Stomach smooth muscle (tissue), 2 donors: Measurements from ENCODE around the gene XRCC4.

ENCODE experiments used
- H3K27ac ChIP-seq: one replicate; pipeline ENCODE4 v1.7.0; 2013; ENCODE audit warnings: mild to moderate bottlenecking, low read length, inconsistent platforms
- H3K27me3 ChIP-seq, 2 donors: one replicate each; pipeline ENCODE4 v1.7.0; 2013; ENCODE audit warnings: low read length in 2 of 2; ENCODE audit not compliant: insufficient read depth in 2 of 2, control insufficient read depth in 1 of 2
- H3K36me3 ChIP-seq, 2 donors: one replicate each; pipeline ENCODE4 v1.7.0; 2013; ENCODE audit warnings: low read length in 2 of 2; ENCODE audit not compliant: control insufficient read depth in 2 of 2, insufficient read depth in 2 of 2
- H3K4me1 ChIP-seq: one replicate; pipeline ENCODE4 v1.7.0; 2013; ENCODE audit warnings: low read length; ENCODE audit not compliant: control insufficient read depth, insufficient read depth
- H3K4me3 ChIP-seq, 2 donors: one replicate each; pipeline ENCODE4 v1.7.0; 2013; ENCODE audit warnings: low read length in 2 of 2
- H3K9ac ChIP-seq, 2 donors: one replicate each; pipeline ENCODE4 v1.7.0; 2013; ENCODE audit warnings: low read length in 2 of 2, mild to moderate bottlenecking in 1 of 2
- H3K9me3 ChIP-seq, 2 donors: one replicate each; pipeline ENCODE4 v1.7.0; 2013; ENCODE audit warnings: low read length in 2 of 2; ENCODE audit not compliant: control insufficient read depth in 2 of 2
- donor health status: healthy.
- donor health status: Pancreatic carcinoma.

XRCC4 gene

GRCh38 chr5:83071286-83072051, 5.9 kb upstream of the XRCC4 start:
- H3K27ac ChIP-seq = no peak overlapping the region
- no peaks in the 10 kb centered on the region for H3K9me3 ChIP-seq
- H3K27me3 ChIP-seq = no peaks in the 10 kb centered on the region
- H3K9ac ChIP-seq = no peak overlapping the region
- H3K4me3 ChIP-seq = no peak overlapping the region
- no peaks in the 10 kb centered on the region for H3K36me3 ChIP-seq
- H3K4me1 ChIP-seq = peaks cover 3% of the 10 kb centered on the region

DNA sequence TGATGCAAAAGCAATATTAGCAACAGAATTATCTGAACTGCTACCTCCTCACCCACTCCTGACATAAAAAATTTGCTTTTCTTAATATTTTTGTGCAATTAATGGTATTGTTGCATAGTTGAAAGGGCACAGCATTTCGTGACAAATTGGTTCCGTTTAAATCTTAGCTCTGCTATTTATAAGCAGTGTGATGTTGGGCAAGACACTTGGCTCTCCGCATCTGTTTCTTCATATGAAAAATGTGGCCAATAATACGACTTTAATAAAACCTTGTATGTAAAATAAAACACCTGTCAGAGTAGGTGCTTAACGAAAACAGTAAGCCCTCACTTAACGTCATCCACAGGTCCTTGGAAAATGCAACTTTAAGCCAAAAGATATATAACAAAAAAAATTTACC, 4.4 kb upstream of the XRCC4 start:
- Histone ChIP-seq H3K27me3 (no peaks in the 10 kb centered on the region), H3K4me1 (peaks cover 3% of the 10 kb centered on the region), H3K36me3 (no peaks in the 10 kb centered on the region), H3K9ac (no peak overlapping the region), H3K9me3 (no peaks in the 10 kb centered on the region), H3K27ac (no peak overlapping the region), H3K4me3 (no peak overlapping the region)

DNA sequence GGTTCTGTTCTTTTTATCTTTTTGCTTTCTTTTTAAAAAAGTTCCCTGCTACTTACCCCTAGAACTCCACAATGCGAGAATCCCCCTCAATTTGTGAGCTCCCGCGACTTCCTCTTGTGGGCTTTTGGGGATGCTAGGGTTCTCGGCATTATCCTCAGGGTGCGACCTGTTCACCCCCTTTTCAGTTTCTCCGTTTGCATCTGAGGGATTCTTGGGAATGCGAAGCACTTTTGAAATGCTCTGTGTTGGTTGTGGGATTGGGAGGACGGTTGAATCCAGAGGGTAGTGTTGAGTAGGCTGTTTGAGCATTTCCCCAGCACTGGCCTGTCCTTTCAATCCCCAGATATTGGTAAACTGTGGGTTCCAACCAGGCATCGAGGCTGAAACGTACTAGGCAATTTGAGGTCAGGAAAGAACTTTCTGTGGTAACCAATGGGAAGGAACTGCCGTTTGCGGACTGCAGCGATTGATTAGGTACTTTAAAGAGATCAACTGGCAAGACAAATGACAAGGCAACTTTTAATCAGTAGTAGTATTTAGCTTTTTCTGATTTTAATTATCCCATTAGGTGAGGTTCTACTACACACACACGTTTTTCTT, 415 bp downstream of the XRCC4 start:
- H3K9ac ChIP-seq = peak overlapping the region; percentile 91 to 95
- H3K9me3 ChIP-seq = no peaks in the 10 kb centered on the region
- H3K27me3 ChIP-seq = no peaks in the 10 kb centered on the region
- peak overlapping the region; percentile 66 for H3K27ac ChIP-seq
- H3K4me3 ChIP-seq = peak overlapping the region; percentile 93 to 96
- H3K4me1 ChIP-seq = peaks cover 3% of the 10 kb centered on the region
- H3K36me3 ChIP-seq = no peaks in the 10 kb centered on the region

- no peaks in the 10 kb centered on the region for H3K27me3 ChIP-seq
- H3K4me3 ChIP-seq = no peak overlapping the region
- no peaks in the 10 kb centered on the region for H3K9me3 ChIP-seq
- no peak overlapping the region for H3K9ac ChIP-seq
- no peaks in the 10 kb centered on the region for H3K36me3 ChIP-seq
- no peaks in the 10 kb centered on the region for H3K4me1 ChIP-seq
- H3K27ac ChIP-seq = no peak overlapping the region
Observed at GRCh38 chr5:83082750-83083149, 5.4 kb downstream of the XRCC4 start.

DNA sequence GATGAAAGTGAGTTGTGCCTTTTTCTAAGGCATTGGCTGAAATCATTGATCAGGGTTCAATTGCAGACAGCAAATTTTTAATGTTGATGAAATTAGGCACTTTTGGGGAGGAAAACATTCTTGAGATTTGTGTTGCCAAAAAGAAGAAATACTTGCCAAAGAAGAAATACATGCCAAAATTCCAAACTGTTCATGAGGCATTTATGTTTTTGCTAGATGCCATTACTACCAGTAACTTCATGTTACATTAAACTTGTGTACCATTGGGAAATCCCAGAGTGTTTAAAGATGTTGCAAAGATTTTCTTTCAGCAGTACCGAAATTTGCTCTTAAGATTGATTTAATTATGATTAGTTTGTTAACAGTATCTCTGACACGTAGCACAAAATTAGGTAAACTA, 7.0 kb downstream of the XRCC4 start:
- H3K27ac ChIP-seq = no peak overlapping the region
- no peaks in the 10 kb centered on the region for H3K36me3 ChIP-seq
- no peak overlapping the region for H3K4me3 ChIP-seq
- no peak overlapping the region for H3K9ac ChIP-seq
- no peaks in the 10 kb centered on the region for H3K27me3 ChIP-seq
- H3K4me1 ChIP-seq = no peaks in the 10 kb centered on the region
- H3K9me3 ChIP-seq = no peaks in the 10 kb centered on the region

GRCh38 chr5:83085106-83085505, 7.8 kb downstream of the XRCC4 start:
- Histone ChIP-seq H3K9me3 (no peaks in the 10 kb centered on the region), H3K9ac (no peak overlapping the region), H3K4me1 (no peaks in the 10 kb centered on the region), H3K36me3 (no peaks in the 10 kb centered on the region), H3K27me3 (no peaks in the 10 kb centered on the region), H3K27ac (no peak overlapping the region), H3K4me3 (no peak overlapping the region)

- no peaks in the 10 kb centered on the region for H3K27me3 ChIP-seq
- no peaks in the 10 kb centered on the region for H3K36me3 ChIP-seq
- peaks cover 0 to 3% of the 10 kb centered on the region in 2 donors for H3K9me3 ChIP-seq
- H3K4me3 ChIP-seq = no peak overlapping the region
- H3K9ac ChIP-seq = no peak overlapping the region
- H3K27ac ChIP-seq = no peak overlapping the region
- H3K4me1 ChIP-seq = no peaks in the 10 kb centered on the region
Observed at GRCh38 chr5:83090169-83090568, 12.8 kb downstream of the XRCC4 start.

DNA sequence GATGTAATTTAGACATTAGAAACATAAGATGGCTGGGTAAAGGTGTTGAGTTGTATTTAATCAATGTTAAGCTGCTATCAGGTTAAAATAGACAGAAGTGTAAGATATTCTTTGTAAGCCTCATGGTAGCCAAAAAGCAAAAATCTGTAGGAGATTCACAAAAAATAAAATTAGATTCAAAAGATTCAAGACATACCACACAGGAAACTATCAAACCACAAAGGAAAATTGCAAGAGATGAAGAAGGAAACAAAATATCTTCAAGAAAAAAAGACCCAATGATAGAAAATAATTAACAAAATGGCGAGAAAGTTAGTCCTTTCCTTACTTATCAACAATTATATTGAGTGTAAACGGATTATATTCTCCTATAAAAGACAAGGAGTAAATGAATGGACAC, 15.3 kb downstream of the XRCC4 start:
- Histone ChIP-seq H3K9ac (no peak overlapping the region), H3K27me3 (no peaks in the 10 kb centered on the region), H3K36me3 (no peaks in the 10 kb centered on the region), H3K27ac (no peak overlapping the region), H3K4me3 (no peak overlapping the region), H3K4me1 (no peaks in the 10 kb centered on the region), H3K9me3 (peaks cover 0 to 3% of the 10 kb centered on the region in 2 donors)

DNA sequence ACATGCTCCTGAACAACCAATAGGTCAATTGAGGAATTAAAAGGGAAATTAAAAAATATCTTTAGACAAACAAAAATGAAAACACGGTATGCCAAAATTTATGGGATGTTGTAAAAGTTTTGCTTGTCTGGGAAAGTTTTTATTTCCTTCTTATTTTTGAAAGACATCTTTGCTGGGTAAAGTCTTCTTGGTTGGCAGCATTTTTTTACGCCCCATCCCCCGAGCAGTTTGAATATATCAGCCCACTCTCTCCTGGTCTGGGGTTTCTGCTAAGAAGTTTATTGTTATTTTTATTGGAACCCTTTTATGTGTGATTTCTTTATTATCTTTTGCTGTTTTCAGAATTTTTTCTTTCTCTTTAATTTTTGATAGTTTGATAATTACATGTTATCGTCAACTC, 16.3 kb downstream of the XRCC4 start:
- H3K4me1 ChIP-seq = no peaks in the 10 kb centered on the region
- H3K27me3 ChIP-seq = no peaks in the 10 kb centered on the region
- H3K9ac ChIP-seq = no peak overlapping the region
- H3K27ac ChIP-seq = no peak overlapping the region
- peaks cover 0 to 3% of the 10 kb centered on the region in 2 donors for H3K9me3 ChIP-seq
- no peaks in the 10 kb centered on the region for H3K36me3 ChIP-seq
- H3K4me3 ChIP-seq = no peak overlapping the region

DNA sequence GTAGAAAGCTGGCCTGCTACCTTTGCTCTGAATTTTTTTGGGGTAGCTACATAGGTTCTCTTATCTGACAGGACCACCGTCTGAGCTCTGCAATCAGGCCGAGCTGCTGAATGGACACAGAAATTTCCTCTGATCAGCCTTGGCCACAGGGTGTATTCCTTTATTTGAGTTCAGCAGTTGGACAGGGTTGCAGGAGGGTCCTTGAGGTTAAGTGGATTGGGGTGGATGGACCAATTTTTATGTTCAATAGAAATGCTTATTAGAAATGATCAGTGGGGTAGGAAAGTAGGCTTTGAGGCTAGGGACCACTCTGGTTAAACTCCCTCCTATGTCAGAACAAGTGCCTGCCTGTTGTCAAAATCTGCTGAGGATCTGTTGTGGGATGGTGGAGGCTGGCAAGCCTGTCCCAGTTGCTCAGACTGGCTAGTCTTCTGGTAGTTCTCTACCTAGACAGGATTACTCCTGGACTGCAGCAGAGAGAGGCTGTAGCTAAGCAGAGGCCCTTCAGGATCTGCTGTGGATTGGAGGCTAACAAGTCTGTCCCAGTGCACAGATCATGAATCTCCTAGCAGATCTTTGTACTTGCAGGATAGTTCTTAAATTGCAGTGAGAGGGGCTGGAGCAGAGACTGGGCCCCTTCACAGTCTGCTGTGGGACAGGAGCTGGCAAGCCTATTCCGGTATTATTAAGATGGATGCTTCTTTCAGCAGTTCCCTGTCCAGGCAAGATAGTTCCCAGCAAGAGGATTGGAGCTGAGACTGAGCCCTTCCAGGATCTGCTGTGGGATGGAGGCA, 18.0 kb downstream of the XRCC4 start:
- no peaks in the 10 kb centered on the region for H3K4me1 ChIP-seq
- peaks cover 0 to 3% of the 10 kb centered on the region in 2 donors for H3K9me3 ChIP-seq
- H3K27ac ChIP-seq = no peak overlapping the region
- H3K4me3 ChIP-seq = no peak overlapping the region
- H3K27me3 ChIP-seq = no peaks in the 10 kb centered on the region
- H3K9ac ChIP-seq = no peak overlapping the region
- H3K36me3 ChIP-seq = no peaks in the 10 kb centered on the region
